T47D (cell line): ENCODE data around the gene SLC9B1.
"Not testable (repeated sequence)": the region's sequence is repeated elsewhere in the genome, so short reads cannot be mapped to it uniquely, and the experiment has no call there.

Source experiments
- DNase-seq, 2 experiments: peaks; one replicate each; pipeline versions ENCODE4 v3.0.0 to v3.0.0-alpha.2; 2011 to 2012; ENCODE audit warnings: low read depth in 1 of 2, low spot score in 1 of 2
- JUND ChIP-seq: IDR thresholded peaks from 2 replicates; pipeline ENCODE4 v1.6.1; 2012; ENCODE audit warnings: low read depth
- in situ Hi-C: cut with HindIII; loops from 2 replicates; pipeline ENCODE4 v1.10.0; 2016; ENCODE audit warnings: low sequenced_read_pairs, low pct_unique_long_range_greater_than_20kb

SLC9B1 gene

GRCh38 chr4:102994803-102995202 is 24.7 kb downstream of the SLC9B1 start:
- in situ Hi-C loops: no loop called here
- TF ChIP-seq JUND: no peak

DNA sequence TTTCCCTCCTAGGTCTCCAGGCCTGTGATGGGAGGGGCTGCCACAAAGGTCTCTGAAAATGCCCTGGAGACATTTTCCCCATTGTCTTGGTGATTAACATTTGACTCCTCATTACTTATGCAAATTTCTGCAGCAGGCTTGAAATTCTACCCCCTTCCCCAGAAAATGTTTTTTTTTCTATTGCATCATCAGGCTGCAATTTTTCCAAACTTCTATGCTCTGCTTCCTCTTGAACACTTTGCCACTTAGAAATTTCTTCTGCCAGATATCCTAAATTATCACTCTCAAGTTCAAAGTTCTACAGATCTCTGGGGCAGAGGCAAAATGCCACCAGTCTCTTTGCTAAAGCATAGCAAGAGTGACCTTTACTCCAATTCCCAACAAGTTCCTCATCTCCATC is 25.5 kb downstream of the SLC9B1 start:
- in situ Hi-C loops, DNase-seq: not testable (repeated sequence)

More at GRCh38 chr4:102994803-102995202, 24.7 kb downstream of the SLC9B1 start:
- no peak for DNase-seq

GRCh38 chr4:102988429-102989020 is 31.0 kb downstream of the SLC9B1 start:
- in situ Hi-C loops: no loop called here
- DNase-seq: no peak
- TF ChIP-seq JUND: no peak

GRCh38 chr4:102981005-102981404 is 38.5 kb downstream of the SLC9B1 start:
- no peak for TF ChIP-seq JUND
- in situ Hi-C loops: no loop called here
- DNase-seq: no peak

DNA sequence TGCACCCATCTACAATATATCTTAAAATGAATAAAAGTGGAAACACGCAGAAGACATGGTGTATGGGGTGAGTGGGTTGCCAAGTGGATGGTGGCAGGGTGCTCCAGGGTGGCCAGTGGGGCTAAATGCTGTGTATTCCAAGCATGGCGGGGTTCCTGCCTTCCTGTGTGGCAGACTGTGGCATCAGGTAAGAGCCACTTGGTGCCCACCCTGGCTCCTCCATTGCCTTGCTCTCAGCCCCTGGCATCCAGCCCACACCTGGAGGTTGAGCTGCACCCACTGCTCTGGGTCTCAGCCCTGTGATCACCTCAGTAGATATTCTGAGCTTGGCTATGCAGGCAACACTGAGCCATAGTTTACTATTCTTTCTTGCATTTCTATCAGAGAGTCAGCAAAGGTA is 57.7 kb downstream of the SLC9B1 start:
- DNase-seq, in situ Hi-C loops: not testable (repeated sequence)

DNA sequence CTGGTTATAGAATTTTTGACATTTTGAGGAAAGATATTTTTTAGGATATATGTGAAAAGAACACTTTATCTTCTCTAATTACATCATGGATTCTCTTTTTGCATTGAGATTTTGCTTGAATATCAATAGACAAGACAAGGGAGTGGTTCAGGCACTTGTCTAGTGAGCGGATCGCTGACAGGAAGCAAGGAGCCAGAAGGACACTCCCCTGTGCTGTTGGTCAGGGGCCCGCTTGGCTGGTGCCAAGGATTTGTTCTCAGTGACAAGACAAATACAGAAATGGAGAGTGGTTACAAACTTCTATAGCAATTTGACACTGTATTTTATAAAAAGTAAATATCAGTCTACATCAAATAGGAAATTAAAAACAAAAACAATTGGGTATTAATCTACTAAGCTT is 60.0 kb downstream of the SLC9B1 start:
- TF ChIP-seq JUND: no peak
- no peak for DNase-seq
- in situ Hi-C loops: no loop called here

- DNase-seq: no peak
- TF ChIP-seq JUND: no peak
- in situ Hi-C loops: no loop called here
Measured at GRCh38 chr4:102945066-102945465, 74.4 kb downstream of the SLC9B1 start.

GRCh38 chr4:102938063-102938462 is 81.4 kb downstream of the SLC9B1 start:
- DNase-seq, in situ Hi-C loops: not testable (repeated sequence)

DNA sequence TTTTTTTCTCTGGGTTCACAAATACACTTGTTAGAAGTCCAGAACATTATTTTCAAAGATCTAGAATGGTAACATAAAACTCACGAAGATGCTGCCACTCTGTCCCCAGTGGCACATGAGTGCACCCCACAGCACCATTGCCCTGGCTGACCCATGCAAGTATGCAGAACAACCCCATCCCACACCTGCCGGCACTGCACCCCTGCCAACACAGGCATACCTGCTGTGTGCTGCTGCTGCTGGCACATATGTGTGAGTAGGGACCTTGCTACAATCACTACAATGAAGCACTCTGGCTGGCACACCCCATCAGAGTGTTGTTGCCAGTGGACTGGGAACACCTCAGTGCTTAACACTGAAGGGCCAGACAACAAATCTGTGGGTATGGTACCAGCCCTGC is 83.8 kb downstream of the SLC9B1 start:
- in situ Hi-C loops: no loop called here
- no peak for TF ChIP-seq JUND

DNA sequence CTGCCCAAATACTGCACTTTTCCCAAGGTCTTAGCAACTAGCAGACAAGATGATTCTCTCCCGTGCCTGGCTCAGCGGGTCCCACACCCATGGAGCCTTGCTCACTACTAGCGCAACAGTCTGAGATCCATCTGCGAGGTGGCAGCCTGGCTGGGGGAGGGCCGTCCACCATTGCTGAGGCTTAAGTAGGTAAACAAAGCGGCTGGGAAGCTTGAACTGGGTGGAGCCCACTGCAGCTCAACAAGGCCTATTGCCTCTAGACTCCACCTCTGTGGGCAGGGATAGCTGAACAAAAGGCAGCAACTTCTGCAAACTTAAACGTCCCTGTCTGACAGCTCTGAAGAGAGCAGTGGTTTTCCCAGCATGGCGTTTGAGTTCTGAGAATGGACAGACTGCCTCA is 99.8 kb downstream of the SLC9B1 start:
- DNase-seq, in situ Hi-C loops: not testable (repeated sequence)

More for the DNA sequence above, 83.8 kb downstream of the SLC9B1 start:
- no peak for DNase-seq

DNA sequence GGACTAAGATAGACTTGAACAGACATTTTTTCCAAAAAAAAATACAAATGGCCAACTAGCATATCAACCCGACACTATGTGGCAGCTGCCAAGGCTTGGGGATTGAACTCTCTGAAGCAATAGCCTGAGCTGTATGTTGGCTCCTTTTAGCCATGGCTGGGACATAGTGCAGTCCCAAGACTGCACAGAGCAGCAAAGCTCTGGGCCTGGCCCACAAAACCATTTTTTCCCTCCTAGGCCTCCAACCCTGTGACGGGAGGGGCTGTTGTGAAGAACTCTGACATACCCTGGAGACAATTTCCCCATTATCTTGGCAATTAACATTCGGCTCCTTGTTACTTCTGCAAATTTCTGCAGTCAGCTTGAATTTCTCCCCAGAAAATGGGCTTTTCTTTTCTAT is 100.6 kb downstream of the SLC9B1 start:
- no peak for TF ChIP-seq JUND
- DNase-seq: no peak
- in situ Hi-C loops: no loop called here

GRCh38 chr4:102901804-102902203 is 117.7 kb downstream of the SLC9B1 start:
- TF ChIP-seq JUND: no peak

DNA sequence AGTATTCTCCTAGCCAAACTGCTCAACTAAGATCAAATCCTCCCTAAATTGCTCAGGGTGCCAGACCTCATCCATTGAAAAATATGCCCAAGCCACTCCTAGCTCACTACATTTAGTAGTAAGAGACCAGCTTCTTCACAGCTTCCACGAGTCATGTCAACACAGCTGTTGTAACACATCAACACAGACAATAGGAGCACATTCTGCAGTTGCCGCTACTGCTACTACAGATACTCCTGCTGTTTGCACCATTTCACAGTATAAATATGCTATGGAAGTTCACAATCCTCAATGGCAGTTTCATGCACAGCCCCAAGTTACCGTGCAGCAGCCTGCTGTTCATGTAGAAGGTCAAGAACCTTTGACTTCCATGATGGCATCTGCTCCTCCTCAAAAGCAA is 121.9 kb downstream of the SLC9B1 start:
- in situ Hi-C loops, DNase-seq: not testable (repeated sequence)

More at GRCh38 chr4:102901804-102902203, 117.7 kb downstream of the SLC9B1 start:
- in situ Hi-C loops: no loop called here
- no peak for DNase-seq

GRCh38 chr4:102896547-102896946 is 123.0 kb downstream of the SLC9B1 start:
- in situ Hi-C loops, DNase-seq: not testable (repeated sequence)

- DNase-seq, in situ Hi-C loops: not testable (repeated sequence)
Measured at GRCh38 chr4:102889866-102890265, 129.6 kb downstream of the SLC9B1 start.

DNA sequence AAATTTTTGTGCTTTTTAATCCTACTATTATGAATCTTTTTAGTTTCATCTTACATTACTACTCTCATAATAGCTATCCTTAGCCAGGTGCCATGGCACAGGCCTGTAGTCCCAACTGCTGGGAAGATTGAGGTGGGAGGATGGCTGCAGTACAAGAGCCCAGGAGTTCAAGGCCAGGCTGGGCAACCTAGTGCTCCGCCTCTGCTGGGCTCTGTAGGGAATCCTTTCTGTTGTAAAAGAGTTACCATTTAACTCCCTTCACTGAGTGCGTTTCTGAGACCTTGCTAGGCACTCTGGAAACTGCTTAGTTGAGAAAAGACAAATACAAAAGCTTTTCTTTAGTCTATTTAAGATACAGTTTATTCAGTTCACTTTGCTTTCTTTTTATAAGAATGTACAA is 130.9 kb downstream of the SLC9B1 start:
- in situ Hi-C loops: not testable (repeated sequence)

More for the DNA sequence above, 130.9 kb downstream of the SLC9B1 start:
- DNase-seq: not testable (repeated sequence)
